Ishikawa (cell line): ENCODE measurements around the gene TEX14.

ENCODE experiments used
- CEBPB ChIP-seq: IDR thresholded peaks from 2 replicates; pipeline ENCODE4 v1.6.1; 2012
- CREB1 ChIP-seq: IDR thresholded peaks from 2 replicates; pipeline ENCODE4 v1.6.1; 2012; ENCODE audit warnings: low read depth
- EGR1 ChIP-seq: IDR thresholded peaks from 2 replicates; pipeline ENCODE4 v1.6.1; 2012
- EP300 ChIP-seq: IDR thresholded peaks from 2 replicates; pipeline ENCODE4 v1.6.1; 2012; ENCODE audit warnings: borderline replicate concordance
- FOXM1 ChIP-seq: IDR thresholded peaks from 2 replicates; pipeline ENCODE4 v1.6.1; 2012; ENCODE audit warnings: low read depth, borderline replicate concordance
- NFIC ChIP-seq: IDR thresholded peaks from 2 replicates; pipeline ENCODE4 v1.6.1; 2012
- RAD21 ChIP-seq: IDR thresholded peaks from 2 replicates; pipeline ENCODE4 v1.6.1; 2012; ENCODE audit warnings: low read depth
- TAF1 ChIP-seq: IDR thresholded peaks from 2 replicates; pipeline ENCODE4 v1.6.1; 2012; ENCODE audit warnings: low read depth, mild to moderate bottlenecking
- TCF12 ChIP-seq: IDR thresholded peaks from 2 replicates; pipeline ENCODE4 v1.6.1; 2012; ENCODE audit warnings: low read depth
- TEAD4 ChIP-seq: IDR thresholded peaks from 2 replicates; pipeline ENCODE4 v1.6.1; 2012
- USF1 ChIP-seq: IDR thresholded peaks from 2 replicates; pipeline ENCODE4 v1.6.1; 2012
- YY1 ChIP-seq: IDR thresholded peaks from 2 replicates; pipeline ENCODE4 v1.6.1; 2012; ENCODE audit warnings: low read depth
- ZBTB7A ChIP-seq: IDR thresholded peaks from 2 replicates; pipeline ENCODE4 v1.6.1; 2012; ENCODE audit warnings: low read depth
- TF ChIP-seq, protein P1 (sequence below): IDR thresholded peaks from 2 replicates; pipeline ENCODE4 v1.6.1; 2012; ENCODE audit warnings: low read depth, mild to moderate bottlenecking
- TF ChIP-seq, protein P2 (sequence below): IDR thresholded peaks from 2 replicates; pipeline ENCODE4 v1.6.1; 2012

TEX14 gene

GRCh38 chr17:58605470-58605869, 86.4 kb downstream of the TEX14 start:
- TF ChIP-seq RAD21 (no peak), TCF12 (no peak)

DNA sequence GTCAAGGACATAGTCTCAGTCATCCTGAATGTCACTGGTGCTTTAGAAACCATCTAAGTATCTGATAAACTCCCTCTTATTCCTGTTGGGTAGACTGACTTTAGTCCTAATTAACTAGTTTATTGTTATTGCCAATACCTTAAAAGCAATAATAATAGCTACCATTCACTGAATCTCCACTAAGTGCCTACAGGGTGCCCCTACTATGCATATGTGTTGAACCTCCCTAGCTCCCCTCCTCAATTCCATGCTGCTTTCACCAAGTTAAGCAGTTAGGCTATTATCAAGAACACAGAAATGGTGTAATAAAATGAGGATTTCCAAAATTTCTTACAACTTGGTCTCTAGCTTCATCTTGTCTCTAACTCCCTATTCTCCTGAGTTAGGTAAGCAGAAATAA, 89.9 kb downstream of the TEX14 start:
- TF ChIP-seq ZBTB7A = no peak
- TF ChIP-seq CEBPB = no peak
- TF ChIP-seq, protein P1, sequence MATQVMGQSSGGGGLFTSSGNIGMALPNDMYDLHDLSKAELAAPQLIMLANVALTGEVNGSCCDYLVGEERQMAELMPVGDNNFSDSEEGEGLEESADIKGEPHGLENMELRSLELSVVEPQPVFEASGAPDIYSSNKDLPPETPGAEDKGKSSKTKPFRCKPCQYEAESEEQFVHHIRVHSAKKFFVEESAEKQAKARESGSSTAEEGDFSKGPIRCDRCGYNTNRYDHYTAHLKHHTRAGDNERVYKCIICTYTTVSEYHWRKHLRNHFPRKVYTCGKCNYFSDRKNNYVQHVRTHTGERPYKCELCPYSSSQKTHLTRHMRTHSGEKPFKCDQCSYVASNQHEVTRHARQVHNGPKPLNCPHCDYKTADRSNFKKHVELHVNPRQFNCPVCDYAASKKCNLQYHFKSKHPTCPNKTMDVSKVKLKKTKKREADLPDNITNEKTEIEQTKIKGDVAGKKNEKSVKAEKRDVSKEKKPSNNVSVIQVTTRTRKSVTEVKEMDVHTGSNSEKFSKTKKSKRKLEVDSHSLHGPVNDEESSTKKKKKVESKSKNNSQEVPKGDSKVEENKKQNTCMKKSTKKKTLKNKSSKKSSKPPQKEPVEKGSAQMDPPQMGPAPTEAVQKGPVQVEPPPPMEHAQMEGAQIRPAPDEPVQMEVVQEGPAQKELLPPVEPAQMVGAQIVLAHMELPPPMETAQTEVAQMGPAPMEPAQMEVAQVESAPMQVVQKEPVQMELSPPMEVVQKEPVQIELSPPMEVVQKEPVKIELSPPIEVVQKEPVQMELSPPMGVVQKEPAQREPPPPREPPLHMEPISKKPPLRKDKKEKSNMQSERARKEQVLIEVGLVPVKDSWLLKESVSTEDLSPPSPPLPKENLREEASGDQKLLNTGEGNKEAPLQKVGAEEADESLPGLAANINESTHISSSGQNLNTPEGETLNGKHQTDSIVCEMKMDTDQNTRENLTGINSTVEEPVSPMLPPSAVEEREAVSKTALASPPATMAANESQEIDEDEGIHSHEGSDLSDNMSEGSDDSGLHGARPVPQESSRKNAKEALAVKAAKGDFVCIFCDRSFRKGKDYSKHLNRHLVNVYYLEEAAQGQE = no peak
- no peak for TF ChIP-seq YY1
- no peak for TF ChIP-seq TAF1
- no peak for TF ChIP-seq EGR1
- TF ChIP-seq RAD21 = no peak
- no peak for TF ChIP-seq USF1
- no peak for TF ChIP-seq CREB1
- no peak for TF ChIP-seq EP300
- no peak for TF ChIP-seq NFIC
- TF ChIP-seq FOXM1 = no peak
- TF ChIP-seq TEAD4 = no peak

DNA sequence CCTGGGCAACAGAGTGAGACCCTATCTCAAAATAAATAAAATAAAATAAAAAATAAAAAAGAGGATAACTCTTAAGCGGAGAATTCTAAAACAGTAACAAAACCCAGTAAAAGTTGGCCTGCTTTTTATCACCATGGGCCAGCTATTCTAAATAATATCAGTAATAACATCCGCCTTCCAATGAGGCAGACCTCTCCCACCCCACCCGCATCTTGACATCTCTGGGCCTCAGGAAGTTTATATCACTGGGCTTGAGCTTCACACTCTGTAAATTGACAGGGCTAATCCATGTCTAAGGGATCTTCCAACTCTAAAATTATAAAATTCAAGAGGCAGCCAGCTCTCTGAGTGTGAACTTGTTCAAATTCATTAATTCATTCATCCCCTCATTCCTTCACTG, 94.5 kb downstream of the TEX14 start:
- no peak for TF ChIP-seq CREB1
- TF ChIP-seq ZBTB7A = no peak
- no peak for TF ChIP-seq TCF12
- TF ChIP-seq NFIC = no peak
- TF ChIP-seq CEBPB = no peak
- no peak for TF ChIP-seq RAD21
- TF ChIP-seq EP300 = no peak
- TF ChIP-seq, protein P1 = no peak
- no peak for TF ChIP-seq EGR1
- TF ChIP-seq, protein P2, sequence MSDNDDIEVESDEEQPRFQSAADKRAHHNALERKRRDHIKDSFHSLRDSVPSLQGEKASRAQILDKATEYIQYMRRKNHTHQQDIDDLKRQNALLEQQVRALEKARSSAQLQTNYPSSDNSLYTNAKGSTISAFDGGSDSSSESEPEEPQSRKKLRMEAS = no peak
- no peak for TF ChIP-seq FOXM1

- TF ChIP-seq EGR1 (no peak), EP300 (no peak), NFIC (no peak), TCF12 (no peak), YY1 (no peak), TAF1 (no peak), FOXM1 (no peak), TEAD4 (no peak), RAD21 (no peak; the same call in 1 of the 2 replicates), CEBPB (no peak), USF1 (no peak), CREB1 (no peak), ZBTB7A (no peak)
- TF ChIP-seq, protein P1 = no peak
- TF ChIP-seq, protein P2 = no peak
These were observed 96.6 kb downstream of the TEX14 start for GRCh38 chr17:58595194-58595792.
